ENCODE data around the gene IGFL1. TPM values are rescaled to one million over a fixed set of nuclear protein-coding genes. Genes with fewer than 3 reads are reported as not detected.

IGFL1 gene
- total and polyA plus RNA-seq, 11 donors, result not detected

DNA sequence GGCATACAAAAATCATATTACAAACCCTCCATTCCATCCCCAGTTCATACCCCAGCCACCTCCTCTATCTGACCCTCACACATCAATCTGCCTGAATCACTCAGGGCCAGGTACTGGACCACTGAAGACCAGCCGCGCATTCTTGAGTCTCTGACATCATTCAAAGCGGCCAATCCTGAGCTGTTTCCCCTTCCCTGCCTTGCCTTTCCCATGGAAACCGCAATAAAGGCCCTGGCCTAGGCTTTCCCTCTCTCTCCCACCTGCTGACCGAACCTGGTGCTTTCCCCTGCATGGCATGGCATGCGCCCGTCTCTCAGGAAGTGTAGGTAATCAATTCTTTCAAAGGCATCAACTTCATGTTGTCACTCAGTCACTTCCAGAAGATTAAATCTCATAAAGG, 49.6 kb downstream of the IGFL1 start:
- H3K4me1 ChIP-seq, result peaks cover 0 to 17% (median 10%) of the 10 kb centered on the region in 12 donors
- WGBS, 4 donors, result 79 to 89% (median 85%) methylated on average over 7 of the region's 7 CpGs
- H3K4me3 ChIP-seq, result no peak overlapping the region
- H3K27ac ChIP-seq, result no peak overlapping the region
- no peaks in the 10 kb centered on the region for H3K36me3 ChIP-seq
- no peak for DNase-seq
- ATAC-seq, result no peak
- H3K9me3 ChIP-seq, result no peaks in the 10 kb centered on the region
- TF ChIP-seq POLR2A (IDR thresholded peaks at IDR 0.05) (no peak), CTCF (IDR thresholded peaks at IDR 0.05) (no peak)
- no peaks in the 10 kb centered on the region for H3K27me3 ChIP-seq
- intact Hi-C loops (cut with DNase I), result no loop called here

Other genes with a start within 250 kb of the IGFL1 start
- 10 to 100 TPM in 2 of 9 donors, 1 to 10 TPM in 7; 4.1 to 13.7 (median 7.1) TPM for gene CCDC61, start 234.3 kb upstream of the IGFL1 start, total RNA-seq
- 1 to 10 TPM; 6.4 to 6.8 TPM for gene CCDC61, start 234.3 kb upstream of the IGFL1 start, polyA plus RNA-seq
- 1 to 10 TPM in 1 of 9 donors, under 1 TPM in 2, not detected in 6; 0.43 to 3.9 (median 0.63) TPM for gene PGLYRP1, start 206.7 kb upstream of the IGFL1 start, total RNA-seq
- under 1 TPM in 1 of 2 donors, not detected in 1; 0.24 TPM for gene PGLYRP1, start 206.7 kb upstream of the IGFL1 start, polyA plus RNA-seq
- not detected for gene IGFL4, start 188.7 kb upstream of the IGFL1 start, total RNA-seq
- gene IGFL4, start 188.7 kb upstream of the IGFL1 start, polyA plus RNA-seq, result not detected
- not detected for gene IGFL3, start 105.1 kb upstream of the IGFL1 start, total RNA-seq
- not detected for gene IGFL3, start 105.1 kb upstream of the IGFL1 start, polyA plus RNA-seq
- 1 to 10 TPM in 1 of 9 donors, not detected in 8; 1.4 TPM for gene IGFL2, start 81.5 kb upstream of the IGFL1 start, total RNA-seq
- not detected for gene IGFL2, start 81.5 kb upstream of the IGFL1 start, polyA plus RNA-seq
- gene HIF3A, start 67.3 kb downstream of the IGFL1 start, total RNA-seq, result 100 to 1,000 TPM in 2 of 9 donors, 10 to 100 TPM in 7; 32.8 to 117 (median 53.3) TPM
- 100 to 1,000 TPM in 1 of 2 donors, 10 to 100 TPM in 1; 80.9 to 114 TPM for gene HIF3A, start 67.3 kb downstream of the IGFL1 start, polyA plus RNA-seq
- 100 to 1,000 TPM in 1 of 9 donors, 10 to 100 TPM in 8; 69.9 to 115 (median 77.1) TPM for gene PPP5C, start 117.3 kb downstream of the IGFL1 start, total RNA-seq
- 100 to 1,000 TPM in 1 of 2 donors, 10 to 100 TPM in 1; 64.9 to 107 TPM for gene PPP5C, start 117.3 kb downstream of the IGFL1 start, polyA plus RNA-seq
- gene CCDC8, start 183.8 kb downstream of the IGFL1 start, total RNA-seq, result 10 to 100 TPM; 13.6 to 30.6 (median 24.7) TPM
- gene CCDC8, start 183.8 kb downstream of the IGFL1 start, polyA plus RNA-seq, result 10 to 100 TPM; 17.8 to 19.0 TPM
- gene PNMA8C, start 199.2 kb downstream of the IGFL1 start, total RNA-seq, result under 1 TPM in 7 of 9 donors, not detected in 2; 0.07 to 0.19 (median 0.12) TPM
- gene PNMA8C, start 199.2 kb downstream of the IGFL1 start, polyA plus RNA-seq, result under 1 TPM in 1 of 2 donors, not detected in 1; 0.08 TPM
- gene PNMA8A, start 241.8 kb downstream of the IGFL1 start, total RNA-seq, result 10 to 100 TPM in 3 of 9 donors, 1 to 10 TPM in 6; 2.1 to 12.1 (median 9.3) TPM
- gene PNMA8A, start 241.8 kb downstream of the IGFL1 start, polyA plus RNA-seq, result 1 to 10 TPM; 3.2 to 6.0 TPM

Measured in heart left ventricle (tissue), 16 donors.